ENCODE measurements around the gene PLXNA4.

GRCh38 chr7:132218876-132219275 is 357.4 kb downstream of the PLXNA4 start:
- TF ChIP-seq, protein P1, sequence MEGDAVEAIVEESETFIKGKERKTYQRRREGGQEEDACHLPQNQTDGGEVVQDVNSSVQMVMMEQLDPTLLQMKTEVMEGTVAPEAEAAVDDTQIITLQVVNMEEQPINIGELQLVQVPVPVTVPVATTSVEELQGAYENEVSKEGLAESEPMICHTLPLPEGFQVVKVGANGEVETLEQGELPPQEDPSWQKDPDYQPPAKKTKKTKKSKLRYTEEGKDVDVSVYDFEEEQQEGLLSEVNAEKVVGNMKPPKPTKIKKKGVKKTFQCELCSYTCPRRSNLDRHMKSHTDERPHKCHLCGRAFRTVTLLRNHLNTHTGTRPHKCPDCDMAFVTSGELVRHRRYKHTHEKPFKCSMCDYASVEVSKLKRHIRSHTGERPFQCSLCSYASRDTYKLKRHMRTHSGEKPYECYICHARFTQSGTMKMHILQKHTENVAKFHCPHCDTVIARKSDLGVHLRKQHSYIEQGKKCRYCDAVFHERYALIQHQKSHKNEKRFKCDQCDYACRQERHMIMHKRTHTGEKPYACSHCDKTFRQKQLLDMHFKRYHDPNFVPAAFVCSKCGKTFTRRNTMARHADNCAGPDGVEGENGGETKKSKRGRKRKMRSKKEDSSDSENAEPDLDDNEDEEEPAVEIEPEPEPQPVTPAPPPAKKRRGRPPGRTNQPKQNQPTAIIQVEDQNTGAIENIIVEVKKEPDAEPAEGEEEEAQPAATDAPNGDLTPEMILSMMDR (IDR thresholded peaks at IDR 0.05; ENCODE audit: insufficient read depth, low read length, poor library complexity, severe bottlenecking), result no peak
- no peak for TF ChIP-seq EZH2phosphoT487 (conservative IDR thresholded peaks at IDR 0.05; ENCODE audit: low read length)
